GM23248 (cell line): Measurements from ENCODE around the gene COPA. TPM values are rescaled to one million over a fixed set of nuclear protein-coding genes. Genes with fewer than 3 reads are reported as not detected.

Experiments used
- DNase-seq: peaks from one replicate; pipeline ENCODE4 v3.0.0-alpha.2; 2015
- H2AFZ ChIP-seq: fragments of 200-600 bp; sonication (generic); 2 replicates; pipeline ENCODE4 v1.6.1; 2016; ENCODE audit warnings: antibody characterized with exemption
- H3F3A ChIP-seq: fragments of 200-600 bp; sonication (generic); 2 replicates; pipeline ENCODE4 v1.6.1; 2016; ENCODE audit warnings: mild to moderate bottlenecking, antibody characterized with exemption, mixed run types; ENCODE audit not compliant: insufficient read depth
- H3K27ac ChIP-seq: fragments of 200-600 bp; sonication (generic); 2 replicates; pipeline ENCODE4 v1.5.1; 2016; ENCODE audit warnings: mild to moderate bottlenecking
- H3K27me3 ChIP-seq: fragments of 200-600 bp; sonication (generic); replicated peaks from 2 replicates; pipeline ENCODE4 v1.6.1; 2016; ENCODE audit warnings: mild to moderate bottlenecking; ENCODE audit not compliant: insufficient read depth
- H3K36me3 ChIP-seq: fragments of 200-600 bp; sonication (generic); 2 replicates; pipeline ENCODE4 v1.6.1; 2016; ENCODE audit warnings: low read depth, mild to moderate bottlenecking
- H3K4me1 ChIP-seq: fragments of 200-600 bp; sonication (generic); 2 replicates; pipeline ENCODE4 v1.6.1; 2016; ENCODE audit warnings: mild to moderate bottlenecking; ENCODE audit not compliant: insufficient read depth
- H3K4me2 ChIP-seq: fragments of 200-600 bp; sonication (generic); one replicate; pipeline ENCODE4 v1.6.1; 2016; ENCODE audit warnings: mild to moderate bottlenecking; ENCODE audit not compliant: unreplicated experiment
- H3K4me3 ChIP-seq: fragments of 200-600 bp; sonication (generic); 2 replicates; pipeline ENCODE4 v1.5.1; 2016; ENCODE audit warnings: mild to moderate bottlenecking
- H3K79me2 ChIP-seq: fragments of 200-600 bp; sonication (generic); 2 replicates; pipeline ENCODE4 v1.6.1; 2016; ENCODE audit warnings: mild to moderate bottlenecking; ENCODE audit not compliant: insufficient read depth
- H3K9ac ChIP-seq: fragments of 200-600 bp; sonication (generic); 2 replicates; pipeline ENCODE4 v1.6.1; 2016; ENCODE audit warnings: mild to moderate bottlenecking
- H3K9me2 ChIP-seq: fragments of 200-600 bp; sonication (generic); 2 replicates; pipeline ENCODE4 v1.6.1; 2016; ENCODE audit warnings: mixed run types, mild to moderate bottlenecking, moderate library complexity; ENCODE audit not compliant: insufficient read depth
- H3K9me3 ChIP-seq: fragments of 200-600 bp; sonication (generic); one replicate; pipeline ENCODE4 v1.6.1; 2017; ENCODE audit warnings: low read depth
- H4K20me1 ChIP-seq: fragments of 200-600 bp; sonication (generic); 2 replicates; pipeline ENCODE4 v1.6.0; 2016; ENCODE audit not compliant: insufficient read depth
- EZH2 ChIP-seq: fragments of 200-600 bp; sonication (generic); IDR thresholded peaks from 2 replicates; pipeline ENCODE4 v1.6.1; 2018; ENCODE audit warnings: antibody characterized with exemption, mild to moderate bottlenecking; ENCODE audit not compliant: insufficient read depth, poor library complexity, severe bottlenecking
- EZH2phosphoT487 ChIP-seq: fragments of 200-600 bp; sonication (generic); IDR thresholded peaks from 2 replicates; pipeline ENCODE4 v1.6.1; 2018; ENCODE audit warnings: antibody characterized with exemption, moderate library complexity, mild to moderate bottlenecking, low read depth; ENCODE audit not compliant: insufficient read depth
- WGBS, 2 experiments: methylation state at CpG; one replicate each; pipeline ENCODE4 v1.1.6; 2015 to 2017; ENCODE audit warnings: low lambda C conversion rate in 2 of 2, low coverage in 1 of 2; ENCODE audit errors: missing lambda C conversion rate in 2 of 2; 5-methylcytosine and 5-hydroxymethylcytosine counted together
- in situ Hi-C: fragments of 300-500 bp; cut with MboI; formaldehyde crosslinking; loops from 2 replicates; pipeline ENCODE4 v1.15.0; 2020
- polyA plus RNA-seq: library from polyadenylated mRNA; unstranded; fragments of >200 nt; fragmentation: Nextera tagmentation; extraction: Ambion mirVana; gene quantifications from 2 replicates; pipeline ENCODE4 v1.2.1, GENCODE V29; 2016
- total RNA-seq: library from RNA; depleted of rRNA; stranded (reverse); fragments of >200 nt; shearing (Covaris generic); gene quantifications from 2 replicates; pipeline ENCODE4 v1.2.3, GENCODE V29; 2014

Gene COPA
- total and polyA plus RNA-seq, 2 experiments from 2014 or later: 194 to 212 TPM

DNA sequence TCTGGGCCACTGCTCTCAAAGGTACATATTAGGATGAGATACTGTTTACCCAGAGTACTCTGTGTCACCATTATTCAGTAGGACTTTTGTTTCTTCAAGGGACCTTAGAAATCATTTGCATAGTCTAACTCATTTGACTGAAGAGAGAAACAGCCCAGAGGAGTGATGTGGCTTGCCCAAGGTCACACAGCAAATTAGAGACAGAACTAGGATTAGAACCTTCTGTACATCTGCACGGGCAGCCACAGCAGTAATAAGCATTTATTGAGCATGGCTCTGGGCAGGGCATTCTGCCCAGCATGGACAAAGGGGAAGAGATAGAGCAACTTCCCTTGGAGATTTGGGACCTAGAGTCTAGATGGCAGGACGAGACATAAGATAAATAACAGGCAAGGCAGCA lies 18.1 kb upstream of the COPA start:
- no peaks in the 10 kb centered on the region for H3K9me2 ChIP-seq
- TF ChIP-seq EZH2 (no peak), EZH2phosphoT487 (no peak)
- H2AFZ ChIP-seq: no peak overlapping the region
- DNase-seq: no peak
- peaks cover 11% of the 10 kb centered on the region; the same call in 1 of the 2 replicates for H3K4me1 ChIP-seq
- no peaks in the 10 kb centered on the region; the same call in 1 of the 2 replicates for H3K36me3 ChIP-seq
- no peak overlapping the region for H3K4me2 ChIP-seq
- H3F3A ChIP-seq: peaks cover 10% of the 10 kb centered on the region; the same call in 1 of the 2 replicates
- H3K9me3 ChIP-seq: no peaks in the 10 kb centered on the region
- no peaks in the 10 kb centered on the region for H3K79me2 ChIP-seq
- in situ Hi-C loops: no loop called here
- 73 to 84% methylated on average over 2 of the region's 2 CpGs for WGBS, 2 experiments
- H3K27me3 ChIP-seq: no peaks in the 10 kb centered on the region
- H3K9ac ChIP-seq: no peak overlapping the region
- no peaks in the 10 kb centered on the region for H4K20me1 ChIP-seq
- H3K27ac ChIP-seq: no peak overlapping the region
- H3K4me3 ChIP-seq: no peak overlapping the region

DNA sequence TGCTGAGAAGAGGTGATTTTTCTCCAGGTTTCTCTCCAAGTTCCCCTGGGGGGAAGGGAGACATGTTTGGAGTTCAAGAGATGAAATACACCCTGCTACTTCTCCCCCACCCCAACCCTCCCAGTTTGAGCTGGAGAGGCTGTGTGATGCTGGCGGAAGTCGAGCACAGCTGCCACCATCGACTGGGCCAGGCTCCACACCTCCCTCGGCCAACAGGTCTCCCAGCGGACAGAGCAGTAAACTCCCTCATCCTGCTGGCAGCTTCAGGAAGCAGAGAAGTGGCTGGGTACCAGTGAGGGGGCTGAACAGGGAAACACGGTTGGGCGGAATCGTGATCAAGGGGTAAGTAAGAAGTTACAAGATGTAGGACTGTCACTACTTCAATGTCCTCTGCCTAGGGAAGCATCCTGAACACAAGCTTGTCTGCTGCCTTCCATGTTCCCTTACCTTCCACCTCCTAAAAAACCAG lies 17.2 kb upstream of the COPA start:
- Histone ChIP-seq H3K79me2 (no peaks in the 10 kb centered on the region), H3F3A (peaks cover 12% of the 10 kb centered on the region; the same call in 1 of the 2 replicates), H3K27ac (no peak overlapping the region), H3K9ac (no peak overlapping the region), H2AFZ (no peak overlapping the region), H3K4me2 (no peak overlapping the region), H3K9me2 (no peaks in the 10 kb centered on the region), H4K20me1 (no peaks in the 10 kb centered on the region), H3K4me1 (peaks cover 11% of the 10 kb centered on the region; the same call in 1 of the 2 replicates), H3K36me3 (peaks cover 3% of the 10 kb centered on the region; the same call in 1 of the 2 replicates), H3K27me3 (no peaks in the 10 kb centered on the region), H3K4me3 (no peak overlapping the region), H3K9me3 (no peaks in the 10 kb centered on the region)
- TF ChIP-seq EZH2 (no peak), EZH2phosphoT487 (no peak)
- 74 to 77% methylated on average over 8 of the region's 8 CpGs for WGBS, 2 experiments
- in situ Hi-C loops: no loop called here
- no peak for DNase-seq

GRCh38 chr1:160359559-160360226 lies 16.6 kb upstream of the COPA start:
- Histone ChIP-seq H3K4me3 (no peak overlapping the region), H3K27me3 (no peaks in the 10 kb centered on the region), H4K20me1 (no peaks in the 10 kb centered on the region), H3K9ac (no peak overlapping the region), H2AFZ (no peak overlapping the region), H3K27ac (no peak overlapping the region), H3K9me2 (no peaks in the 10 kb centered on the region), H3F3A (peaks cover 12% of the 10 kb centered on the region; the same call in 1 of the 2 replicates), H3K4me1 (peaks cover 11% of the 10 kb centered on the region; the same call in 1 of the 2 replicates), H3K9me3 (no peaks in the 10 kb centered on the region), H3K36me3 (peaks cover 8% of the 10 kb centered on the region; the same call in 1 of the 2 replicates), H3K4me2 (no peak overlapping the region), H3K79me2 (no peaks in the 10 kb centered on the region)
- in situ Hi-C loops: no loop called here
- 94 to 95% methylated on average over 9 of the region's 9 CpGs for WGBS, 2 experiments
- no peak for TF ChIP-seq EZH2
- no peak for TF ChIP-seq EZH2phosphoT487
- peak; percentile 22 for DNase-seq

DNA sequence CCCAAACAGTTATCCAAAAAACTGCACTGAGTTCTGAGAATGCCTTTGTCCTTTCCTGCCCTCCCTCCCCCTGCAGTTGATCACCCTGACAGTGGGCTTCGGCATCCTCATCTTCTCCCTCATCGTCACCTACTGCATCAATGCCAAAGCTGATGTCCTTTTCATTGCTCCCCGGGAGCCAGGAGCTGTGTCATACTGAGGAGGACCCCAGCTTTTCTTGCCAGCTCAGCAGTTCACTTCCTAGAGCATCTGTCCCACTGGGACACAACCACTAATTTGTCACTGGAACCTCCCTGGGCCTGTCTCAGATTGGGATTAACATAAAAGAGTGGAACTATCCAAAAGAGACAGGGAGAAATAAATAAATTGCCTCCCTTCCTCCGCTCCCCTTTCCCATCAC lies 15.0 kb upstream of the COPA start:
- DNase-seq: no peak
- H4K20me1 ChIP-seq: no peaks in the 10 kb centered on the region
- no peak overlapping the region for H2AFZ ChIP-seq
- H3K79me2 ChIP-seq: no peaks in the 10 kb centered on the region
- no peak for TF ChIP-seq EZH2
- H3K4me3 ChIP-seq: no peak overlapping the region
- no peak overlapping the region for H3K9ac ChIP-seq
- H3K9me3 ChIP-seq: no peaks in the 10 kb centered on the region
- WGBS, 2 experiments: 96 to 98% methylated on average over 4 of the region's 4 CpGs
- peaks cover 11% of the 10 kb centered on the region; the same call in 1 of the 2 replicates for H3K4me1 ChIP-seq
- H3K4me2 ChIP-seq: no peak overlapping the region
- in situ Hi-C loops: no loop called here
- peak overlapping the region; percentile 30; the same call in 1 of the 2 replicates for H3K27ac ChIP-seq
- no peaks in the 10 kb centered on the region for H3K27me3 ChIP-seq
- no peaks in the 10 kb centered on the region for H3K9me2 ChIP-seq
- H3F3A ChIP-seq: peaks cover 7% of the 10 kb centered on the region; the same call in 1 of the 2 replicates
- H3K36me3 ChIP-seq: peaks cover 25% of the 10 kb centered on the region; the same call in 1 of the 2 replicates
